COLO829 (cell line): Measurements from ENCODE around the gene POLR1A.
"Not testable (repeated sequence)": the region's sequence is repeated elsewhere in the genome, so short reads cannot be mapped to it uniquely, and the experiment has no call there.

Experiments
- DNase-seq: peaks from one replicate; pipeline ENCODE4 v3.0.0; 2012; ENCODE audit warnings: low spot score

The POLR1A gene

DNA sequence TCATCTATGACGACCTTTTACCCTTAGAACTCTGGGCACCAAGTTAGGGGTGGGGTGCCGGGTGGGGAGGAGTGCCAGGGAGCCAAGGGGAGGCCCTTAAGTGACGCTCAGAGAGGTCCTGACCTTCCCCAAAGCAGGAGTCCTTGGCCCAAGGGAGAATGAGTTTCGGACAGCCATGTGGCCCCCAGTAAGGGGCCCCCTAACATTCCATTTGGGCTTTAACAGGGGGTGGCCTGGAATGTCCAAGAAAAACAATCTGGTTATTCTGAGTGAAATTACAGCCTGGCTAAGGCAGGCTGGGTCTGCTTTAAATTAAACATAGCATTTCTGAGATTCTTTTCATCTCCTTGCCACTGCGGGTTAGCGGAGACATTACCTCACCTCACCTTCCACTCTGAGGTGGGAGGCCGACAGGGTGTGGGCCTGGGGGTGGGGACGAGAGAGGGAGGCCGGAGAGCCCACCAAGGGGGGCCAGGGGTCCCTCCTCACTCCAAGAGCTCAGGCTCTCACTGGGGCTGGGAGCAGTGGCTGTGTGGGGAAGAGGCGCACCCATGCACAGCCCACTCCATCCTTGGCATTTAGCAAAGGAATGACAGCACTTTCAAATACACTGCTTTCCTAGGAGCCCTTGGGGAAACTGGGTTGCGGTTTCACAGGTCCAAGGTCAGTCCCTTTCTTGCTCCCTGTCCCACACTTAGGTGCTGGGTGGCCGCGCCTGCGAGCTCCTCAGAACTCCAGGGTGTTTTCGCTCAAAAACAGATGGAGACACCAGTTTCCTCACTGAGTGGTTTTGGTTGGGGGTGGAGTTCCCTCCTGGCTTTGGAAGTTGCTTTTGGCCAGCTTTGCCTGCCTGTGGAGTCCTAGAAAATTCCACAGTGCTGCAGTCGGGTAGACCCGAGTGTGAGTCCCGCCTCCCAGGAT lies 107.4 kb downstream of the POLR1A start:
- no peak for DNase-seq

DNA sequence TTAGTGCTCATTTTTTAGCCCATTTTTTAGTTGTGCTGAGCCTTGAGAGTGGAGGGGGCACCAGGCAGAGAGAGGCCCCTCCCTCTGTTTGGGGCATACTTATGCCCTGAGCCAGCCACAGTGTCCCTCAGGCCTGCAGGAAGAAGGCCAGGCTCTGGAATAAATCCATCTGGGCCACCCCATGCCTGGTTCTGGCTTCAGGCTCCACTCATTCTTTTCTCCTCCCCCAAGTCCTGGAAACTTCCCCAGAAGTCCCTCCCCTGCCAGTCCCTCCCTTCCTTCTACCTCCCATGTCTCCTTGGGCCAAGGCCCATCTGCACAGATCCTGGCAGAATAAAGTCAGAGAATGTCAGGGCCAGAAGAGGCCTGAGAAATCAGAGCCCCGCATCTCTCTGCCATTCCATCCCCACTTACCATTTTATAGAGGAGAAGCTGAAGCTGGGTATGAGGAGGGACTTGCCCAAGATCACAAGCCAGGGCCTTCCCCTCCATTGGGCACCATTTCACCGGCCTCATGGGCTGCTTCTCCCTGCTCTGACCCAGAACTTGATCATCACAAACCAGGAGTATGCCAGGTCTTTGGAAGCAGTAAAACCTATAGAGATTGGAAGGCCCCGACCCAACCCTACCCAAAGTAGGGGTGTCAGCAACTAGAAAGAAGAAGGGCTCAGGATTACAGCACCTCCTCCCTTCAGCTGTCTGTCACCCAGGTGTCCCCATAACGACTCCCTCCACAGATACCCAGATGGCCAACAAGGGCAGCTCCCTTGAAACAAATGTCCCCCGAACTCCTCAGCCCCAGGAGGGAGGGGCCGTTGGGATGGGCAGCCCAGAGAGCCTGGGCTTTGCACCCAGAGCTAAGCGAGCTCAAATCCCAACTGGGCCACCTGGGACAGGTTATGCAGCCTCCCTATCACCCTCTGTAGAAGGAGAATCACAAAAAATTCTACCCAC lies 108.4 kb downstream of the POLR1A start:
- peak; percentile 34 for DNase-seq

DNA sequence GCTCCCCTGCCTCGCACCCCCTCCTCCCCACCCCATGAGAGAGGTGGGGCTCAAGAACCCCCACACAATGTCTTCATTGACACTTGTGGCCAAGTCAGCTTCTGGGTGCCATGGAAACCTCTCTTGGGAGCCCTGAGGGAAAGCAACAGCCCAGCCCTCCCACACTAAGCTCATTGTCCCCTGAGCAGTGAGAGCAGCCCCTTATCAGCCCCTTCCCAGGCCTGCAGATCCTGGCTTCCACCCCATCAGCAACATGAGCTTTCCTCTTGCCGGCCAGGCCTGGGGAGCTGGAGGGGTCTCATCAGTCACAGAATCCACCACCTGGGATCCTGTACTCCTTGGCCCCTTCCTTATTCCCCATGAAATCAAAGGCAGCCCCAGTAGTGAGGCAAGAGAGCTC lies 109.1 kb downstream of the POLR1A start:
- DNase-seq: peak; percentile 92

DNA sequence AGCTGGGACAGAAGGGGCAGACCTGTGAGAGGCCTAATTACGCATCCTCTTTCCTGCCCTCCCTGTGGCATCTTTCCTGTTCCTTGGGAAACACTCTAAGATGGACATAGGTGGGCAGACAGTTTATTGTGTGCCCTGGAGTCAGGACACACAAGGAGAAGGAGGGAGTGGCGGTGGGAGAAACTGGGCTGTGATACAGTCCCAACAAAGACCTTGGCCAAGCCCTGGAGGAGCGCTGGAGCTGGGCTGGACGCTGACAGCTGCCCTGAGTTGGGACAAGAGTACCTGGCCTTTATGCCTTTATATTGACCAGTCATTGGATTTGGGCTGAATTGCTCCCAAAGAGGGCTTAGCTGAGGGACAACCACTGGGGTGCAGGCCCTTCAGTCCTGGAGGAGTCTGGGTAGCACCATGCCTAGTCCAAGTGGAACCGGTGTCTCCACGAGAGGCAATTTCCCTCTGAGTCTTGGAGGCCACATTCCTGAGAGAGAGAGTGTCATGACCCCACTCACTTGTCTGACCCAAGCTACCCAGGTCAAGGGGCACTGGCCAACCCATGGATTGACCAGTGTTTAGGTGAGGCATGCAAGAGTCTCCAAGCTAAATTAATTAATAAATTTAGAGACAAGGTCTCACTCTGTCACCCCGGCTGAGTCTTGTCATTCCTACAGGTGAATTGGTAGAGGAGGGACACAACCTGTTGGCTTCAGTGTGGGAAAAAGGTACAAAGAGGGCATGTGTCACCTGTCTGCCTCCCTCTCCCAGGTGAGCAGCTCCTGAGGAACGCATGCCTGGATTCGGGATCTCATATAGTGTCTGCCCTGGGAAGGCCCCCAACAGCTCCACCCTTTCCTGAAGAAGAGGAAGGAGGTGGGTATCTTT lies 109.8 kb downstream of the POLR1A start:
- DNase-seq: no peak

DNA sequence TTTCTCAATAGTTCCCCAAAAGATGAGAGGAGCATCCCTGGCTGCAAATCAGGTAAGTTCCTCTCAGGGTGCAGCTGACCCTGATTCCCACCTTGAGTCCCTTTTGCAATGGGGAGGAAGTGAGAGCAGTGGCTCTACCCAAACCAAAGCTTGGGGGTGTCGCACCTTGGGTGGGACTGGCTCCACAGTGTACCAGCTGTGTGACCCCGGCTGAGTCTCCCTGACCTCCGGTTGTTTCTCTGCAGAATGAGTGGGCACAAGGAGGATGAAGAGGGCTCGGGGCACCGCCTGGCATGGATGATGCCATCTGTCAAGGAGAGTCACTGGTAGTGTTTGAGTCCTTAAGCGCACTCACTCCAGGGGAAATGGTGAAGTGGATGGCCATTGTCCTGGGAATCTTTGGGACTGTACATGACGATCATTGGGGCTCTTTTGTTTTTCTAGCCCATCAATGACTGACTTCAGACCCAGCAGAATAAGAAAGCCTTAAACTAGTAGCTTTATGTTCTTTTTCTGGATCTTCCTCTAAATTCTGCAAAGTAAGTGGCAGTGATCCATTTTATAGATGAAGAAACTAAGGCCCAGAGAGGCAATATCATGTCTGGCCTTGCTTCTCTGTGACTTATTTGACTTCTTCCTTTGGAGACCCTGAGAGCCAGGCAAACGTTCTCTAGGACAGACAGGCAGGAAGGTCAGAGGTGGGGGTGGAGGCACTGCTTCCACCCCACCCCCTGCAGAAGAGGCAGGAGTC lies 110.6 kb downstream of the POLR1A start:
- no peak for DNase-seq

DNA sequence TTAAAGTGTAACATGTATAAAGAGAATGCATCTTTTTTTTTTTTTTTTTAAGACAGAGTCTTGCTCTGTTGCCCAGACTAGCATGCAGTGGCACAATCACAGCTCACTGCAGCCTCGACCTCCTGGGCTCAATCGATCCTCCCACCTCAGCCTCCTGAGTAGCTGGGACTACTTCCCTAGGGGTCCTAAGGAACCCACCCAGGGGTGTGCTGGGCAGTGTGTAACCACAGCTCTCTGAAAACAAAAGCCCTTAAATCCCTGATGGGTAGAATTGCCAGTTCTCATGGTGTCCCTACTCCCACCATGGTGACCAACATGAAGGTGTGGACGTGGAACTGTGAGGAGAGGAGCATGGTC lies 111.3 kb downstream of the POLR1A start:
- no peak for DNase-seq

DNA sequence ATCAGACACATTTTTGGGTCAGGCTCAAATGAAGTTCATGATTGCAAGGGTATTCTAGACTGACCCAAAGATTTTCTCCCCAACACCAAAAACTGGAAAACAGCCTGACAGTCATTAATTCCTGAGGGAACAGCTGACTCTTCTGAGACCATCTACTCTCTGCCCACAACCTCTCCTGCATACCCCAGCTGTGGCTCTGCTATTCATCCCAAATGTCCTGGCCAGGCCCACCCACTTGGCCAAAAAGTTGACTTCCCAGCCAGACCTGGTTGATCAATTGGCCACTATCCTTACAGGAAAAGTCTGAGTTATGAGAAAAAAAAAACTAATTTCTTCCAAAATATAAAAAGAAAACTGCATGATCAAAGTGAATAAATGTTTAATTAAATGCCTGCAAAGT lies 113.1 kb downstream of the POLR1A start:
- DNase-seq: no peak

DNA sequence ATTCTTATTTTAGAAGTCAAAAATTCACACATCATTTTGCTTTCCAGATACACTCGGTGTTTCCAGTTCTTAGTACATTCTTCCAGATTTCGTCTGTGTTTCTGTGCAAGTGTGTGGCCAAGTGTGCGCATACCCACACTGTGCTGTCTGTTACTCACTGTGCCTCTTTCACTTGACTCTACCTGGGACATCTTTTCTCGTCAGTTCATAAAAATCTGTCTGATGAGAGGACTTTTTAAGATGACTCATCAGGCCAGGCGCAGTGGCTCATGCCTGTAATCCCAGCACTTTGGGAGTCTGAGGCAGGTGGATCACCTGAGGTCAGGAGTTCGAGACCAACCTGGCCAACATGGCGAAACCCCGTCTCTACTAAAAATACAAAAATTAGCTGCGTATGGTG lies 113.6 kb downstream of the POLR1A start:
- DNase-seq: not testable (repeated sequence)

DNA sequence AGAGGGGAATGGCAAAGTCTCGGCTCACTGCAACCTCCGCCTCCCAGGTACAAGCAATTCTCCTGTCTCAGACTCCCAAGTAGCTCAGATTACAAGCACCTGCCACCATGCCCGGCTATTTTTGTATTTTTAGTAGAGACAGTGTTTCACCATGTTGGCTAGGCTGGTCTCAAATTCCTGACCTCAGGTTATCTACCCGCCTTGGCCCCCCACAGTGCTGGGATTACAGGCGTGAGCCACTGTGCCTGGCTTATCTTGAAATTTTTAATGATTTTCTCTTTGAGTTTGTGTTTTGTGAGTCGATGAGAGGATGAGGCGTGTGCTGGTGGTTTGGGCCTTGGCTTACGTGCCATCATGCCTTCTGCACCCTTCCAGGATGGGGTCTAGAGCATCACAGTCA lies 115.6 kb downstream of the POLR1A start:
- no peak for DNase-seq

DNA sequence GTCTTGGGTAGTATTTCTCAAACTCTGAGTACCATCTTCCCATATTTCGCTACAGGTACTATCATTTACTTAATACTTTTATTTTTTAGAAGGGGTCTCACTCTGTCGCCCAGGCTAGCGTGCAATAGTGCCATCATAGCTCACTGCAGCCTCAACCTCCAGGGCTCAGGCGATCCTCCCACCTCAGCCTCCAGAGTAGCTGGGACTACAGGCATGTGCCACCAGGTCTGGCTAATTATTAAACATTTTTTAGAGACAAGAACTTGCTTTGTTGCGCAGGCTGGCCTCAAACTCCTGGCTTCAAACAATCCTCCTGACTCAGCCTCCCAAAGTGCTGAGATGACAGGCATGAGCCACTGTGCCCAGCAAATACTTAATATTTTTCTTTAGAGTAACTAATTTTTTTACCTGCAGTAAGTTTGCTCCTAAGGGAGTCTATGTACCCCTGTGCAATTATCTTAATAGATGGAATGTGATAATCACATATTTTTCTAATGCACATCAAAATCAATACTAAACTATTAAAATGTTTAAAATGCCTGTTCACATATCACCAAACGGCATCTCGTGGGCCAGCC lies 116.3 kb downstream of the POLR1A start:
- no peak for DNase-seq

DNA sequence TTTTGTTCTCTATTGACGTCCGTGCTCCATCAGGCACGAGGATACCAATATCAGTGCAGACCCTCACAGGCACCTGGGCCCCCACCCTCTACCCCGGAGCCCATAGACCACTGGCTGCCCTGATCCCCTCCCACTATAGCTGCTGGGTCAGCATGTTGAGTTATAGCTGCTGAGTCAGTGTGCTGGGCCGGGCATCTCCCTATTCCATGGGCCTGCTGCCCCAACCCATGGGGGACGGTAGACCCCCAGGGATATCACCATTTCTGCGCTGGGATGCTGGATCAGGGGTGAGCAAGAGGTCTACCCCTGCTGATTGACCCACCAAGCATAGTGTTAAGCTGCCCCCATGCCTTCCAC lies 116.8 kb downstream of the POLR1A start:
- DNase-seq: no peak

DNA sequence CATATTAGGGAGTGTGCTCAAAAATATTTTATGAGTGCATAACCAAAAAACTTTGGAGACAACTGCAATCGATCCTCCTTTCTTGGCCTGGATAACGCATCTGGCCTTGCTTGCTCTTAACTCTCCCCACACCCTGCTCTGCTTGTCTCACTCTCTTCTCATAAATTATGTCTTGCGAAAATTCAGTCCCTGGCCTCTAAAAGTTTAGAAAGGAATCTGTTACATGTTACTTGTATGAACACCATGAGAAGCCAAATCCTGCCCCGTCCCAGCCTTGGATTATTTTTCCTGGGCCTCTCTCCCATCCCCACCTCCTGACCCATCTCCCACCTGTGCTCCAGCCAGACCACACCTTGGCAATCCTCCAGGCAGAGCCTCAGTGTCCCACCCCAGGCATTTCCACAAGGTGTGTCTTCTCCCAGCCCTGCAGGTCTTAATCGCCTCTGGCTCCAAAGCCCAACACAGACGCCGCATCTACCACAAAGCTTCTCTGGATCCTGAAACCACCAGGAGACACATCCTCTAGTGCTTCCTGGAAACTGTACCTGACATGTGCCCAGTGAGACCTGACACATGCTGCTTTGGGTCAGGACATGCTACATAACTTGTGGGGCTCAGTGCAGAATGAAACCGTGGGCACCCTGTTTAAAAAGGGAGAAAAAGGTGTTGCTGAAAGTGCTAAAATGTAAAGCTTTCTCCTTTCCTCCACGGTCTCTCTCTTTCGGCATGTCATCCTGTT lies 117.3 kb downstream of the POLR1A start:
- DNase-seq: no peak

DNA sequence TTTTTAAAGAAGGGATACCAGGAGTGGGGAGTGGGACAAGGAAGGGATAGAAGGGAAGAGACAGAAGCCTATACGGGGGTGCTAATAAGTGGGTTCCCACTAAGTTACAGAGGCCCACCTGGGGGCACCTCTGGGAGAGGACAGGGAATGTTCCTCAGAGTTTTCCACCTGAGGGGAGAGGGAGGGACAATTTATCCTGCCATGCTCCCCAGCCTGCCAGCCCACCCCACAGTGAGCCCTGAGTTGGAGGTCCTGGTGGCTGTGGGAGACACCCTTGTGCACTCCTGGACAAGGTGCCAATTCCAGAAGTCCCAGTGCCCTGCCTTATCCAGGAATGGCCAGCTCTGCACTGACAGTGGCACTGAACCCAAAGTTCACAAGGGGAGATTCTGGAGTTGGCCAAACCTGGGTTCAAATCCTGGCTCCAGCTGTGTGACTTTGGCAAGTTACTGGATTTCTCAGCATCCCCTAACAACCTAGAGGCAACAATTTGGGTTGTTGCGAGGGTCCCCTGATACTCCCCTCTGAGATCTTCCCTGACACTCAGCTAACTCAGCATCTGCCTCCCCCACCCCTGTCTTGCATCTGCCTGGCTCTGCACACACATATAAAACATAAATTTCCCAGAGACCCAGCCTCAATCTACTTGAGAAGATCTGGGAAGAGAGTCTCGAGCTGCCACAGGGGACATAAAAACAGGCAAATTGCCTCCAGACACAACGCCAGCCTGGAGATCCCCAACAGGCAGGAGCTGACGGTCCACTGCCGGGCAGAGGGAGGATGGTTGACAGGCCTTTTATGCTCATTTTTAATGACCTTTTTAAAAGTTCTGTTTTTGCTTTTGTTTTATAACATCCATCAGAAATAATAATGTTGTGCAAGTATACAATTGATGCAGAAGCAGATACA lies 118.2 kb downstream of the POLR1A start:
- DNase-seq: no peak

DNA sequence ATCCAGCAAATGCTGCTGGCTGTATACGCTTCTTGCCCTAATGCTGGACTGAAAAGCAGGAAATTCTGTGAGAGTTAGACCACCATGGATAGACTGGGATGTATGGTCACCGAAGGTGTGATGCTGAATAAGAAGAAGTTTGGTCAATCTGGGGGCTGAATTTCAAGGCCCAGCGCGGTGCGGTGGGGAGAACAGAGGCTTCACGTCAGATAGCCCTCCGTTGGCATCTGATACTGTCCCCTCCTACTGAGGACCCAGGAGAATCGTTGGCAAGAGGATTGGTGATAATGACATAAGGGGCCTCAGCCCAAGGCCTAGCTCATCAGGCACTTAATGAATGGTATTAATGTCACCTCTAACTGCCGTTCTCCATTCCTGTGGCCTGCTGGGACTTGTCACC lies 119.6 kb downstream of the POLR1A start:
- no peak for DNase-seq

DNA sequence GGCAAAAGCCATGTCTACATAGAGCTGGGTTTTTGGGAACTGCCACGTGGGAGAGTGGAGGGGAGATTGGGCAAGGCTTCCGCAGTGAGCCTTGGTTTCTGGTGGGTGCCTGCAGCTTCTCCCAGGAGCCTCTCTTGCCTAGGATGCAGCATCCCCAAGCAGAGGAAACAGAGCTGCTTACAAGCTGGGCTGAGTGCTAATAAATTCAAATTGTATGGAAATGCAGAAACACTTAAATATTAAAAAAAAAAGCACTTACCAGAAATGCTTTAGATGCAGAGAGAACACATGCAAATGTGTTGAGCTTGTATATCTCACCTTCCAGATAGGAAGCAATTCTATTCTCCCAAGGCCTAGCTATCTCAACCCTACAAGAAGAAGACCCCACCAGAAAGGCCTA lies 120.9 kb downstream of the POLR1A start:
- no peak for DNase-seq

DNA sequence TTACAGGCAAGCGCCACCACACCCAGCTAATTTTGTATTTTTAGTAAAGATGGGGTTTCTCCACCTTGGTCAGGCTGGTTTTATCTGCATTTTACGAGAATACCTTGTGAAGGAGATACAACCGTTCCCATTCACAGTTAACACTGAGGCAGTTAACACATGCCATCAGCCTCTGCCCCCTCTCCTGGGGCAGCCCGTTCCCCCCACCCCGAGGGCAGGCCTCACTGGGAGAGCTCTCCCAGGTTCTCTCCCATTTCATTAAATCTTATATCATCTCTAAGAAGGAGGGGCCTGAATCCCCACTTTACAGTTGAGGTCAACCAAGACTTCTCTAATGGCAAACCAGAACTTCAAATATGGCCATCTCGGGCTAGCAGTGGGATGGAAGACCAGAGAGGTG lies 121.9 kb downstream of the POLR1A start:
- DNase-seq: no peak

DNA sequence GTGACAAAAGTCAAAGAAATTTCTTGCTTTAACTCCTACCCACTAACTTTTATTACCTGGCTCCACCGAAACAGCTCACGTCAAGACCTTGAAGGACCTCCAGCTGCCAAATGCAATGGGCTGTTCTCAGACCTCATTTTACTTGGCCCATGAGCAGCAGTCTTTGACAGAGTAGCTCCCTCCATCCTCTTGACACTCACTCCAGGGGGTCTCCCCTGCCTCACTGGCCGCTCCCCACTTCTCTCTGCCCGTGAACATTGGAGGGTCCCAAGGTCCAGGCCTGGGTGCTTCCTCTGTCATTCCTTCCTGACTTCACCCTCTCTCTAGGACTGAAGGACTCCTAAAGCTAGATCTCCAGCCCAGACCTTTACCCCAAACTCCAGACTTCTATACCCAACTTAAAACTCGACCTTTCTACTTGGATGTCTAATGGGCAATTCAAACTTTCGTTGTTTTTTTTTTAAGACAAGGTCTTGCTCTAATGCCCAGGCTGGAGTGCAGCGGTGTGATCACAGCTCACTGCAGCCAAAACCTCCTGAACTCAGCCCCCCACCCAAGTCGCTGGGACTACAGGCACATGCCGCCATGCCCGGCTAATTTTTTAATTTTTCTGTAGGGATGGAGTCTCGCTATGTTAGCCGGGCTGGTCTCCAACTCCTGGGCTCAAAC lies 124.0 kb downstream of the POLR1A start:
- no peak for DNase-seq

DNA sequence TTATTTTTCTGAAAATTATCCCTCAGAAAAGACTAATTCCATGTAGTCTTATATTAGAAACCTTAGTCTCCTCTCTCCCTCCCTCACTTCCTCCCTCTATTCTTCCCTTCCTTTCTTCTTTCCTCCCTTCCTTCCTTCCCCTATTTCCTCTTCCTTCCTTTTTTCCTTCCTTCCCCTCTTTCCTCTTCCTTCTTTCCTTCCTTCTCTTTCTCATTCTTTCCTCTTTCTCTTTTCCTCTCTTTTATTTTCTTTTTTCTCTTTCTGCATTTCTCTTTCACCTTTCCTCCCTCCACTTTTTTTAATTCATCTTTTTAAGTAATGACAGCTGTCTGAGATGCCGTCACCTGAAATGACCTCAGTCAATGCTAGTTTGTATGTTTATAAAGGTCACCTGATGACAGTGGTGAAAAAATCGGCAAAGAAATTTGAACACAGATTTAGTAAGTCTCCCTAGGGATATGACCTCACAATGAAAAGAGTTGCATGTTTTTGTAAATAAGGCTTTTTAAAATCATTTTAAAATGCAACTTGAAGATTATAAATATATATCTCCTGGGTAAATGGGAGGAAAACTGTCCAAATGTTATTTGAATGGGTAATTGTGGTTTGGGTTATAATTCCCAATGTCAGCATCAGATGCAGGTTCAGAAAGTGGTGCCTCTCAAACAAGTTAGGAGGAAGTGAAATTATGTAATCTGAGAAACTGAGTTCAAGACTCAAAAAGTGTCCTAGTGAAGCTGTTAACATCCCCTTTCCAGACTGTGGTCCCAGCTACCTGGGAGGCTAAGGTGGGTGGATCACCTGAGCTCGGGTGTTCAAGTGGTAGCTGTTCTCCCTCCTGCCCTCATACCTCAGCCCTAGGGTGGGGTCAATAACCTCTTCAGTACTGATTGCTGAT lies 126.6 kb downstream of the POLR1A start:
- no peak for DNase-seq
